Measurements from ENCODE around the gene LEFTY2. TPM values are rescaled to one million over a fixed set of nuclear protein-coding genes. Genes with fewer than 3 reads are reported as not detected.

Gene LEFTY2
- total RNA-seq, 4 donors from 2014 or later = 0.55 to 28.7 (median 24.5) TPM; not detected in 1

- in situ Hi-C loops (cut with MboI; ENCODE audit: low pct_ligation_motif_present in 1 of 4, low pct_unique_long_range_greater_than_20kb in 1 of 4, low sequenced_read_pairs in 3 of 4) = no loop called here
- no peak for DNase-seq
These were observed 3.9 kb upstream of the LEFTY2 start for GRCh38 chr1:225944951-225945350.

GRCh38 chr1:225944387-225944786 is 3.4 kb upstream of the LEFTY2 start:
- intact Hi-C loops (cut with DNase I; ENCODE audit: low total_unique reads) (no loop called here), in situ Hi-C loops (cut with MboI; ENCODE audit: low pct_ligation_motif_present in 1 of 4, low pct_unique_long_range_greater_than_20kb in 1 of 4, low sequenced_read_pairs in 3 of 4) (no loop called here)
- Histone ChIP-seq H3K4me3 (no peak overlapping the region), H3K4me1 (peaks cover 5 to 11% (median 8%) of the 10 kb centered on the region in 4 donors), H3K9me3 (no peaks in the 10 kb centered on the region), H3K36me3 (no peaks in the 10 kb centered on the region), H3K27ac (no peak overlapping the region), H3K27me3 (no peaks in the 10 kb centered on the region)
- TF ChIP-seq EP300 (IDR thresholded peaks at IDR 0.05; ENCODE audit: low read depth) (no peak), POLR2AphosphoS5 (IDR thresholded peaks at IDR 0.05) (no peak), CTCF (IDR thresholded peaks at IDR 0.05) (no peak), POLR2A (IDR thresholded peaks at IDR 0.05) (no peak)
- DNase-seq = no peak
- WGBS, 2 donors (ENCODE audit: low coverage in 1 of 2) = 89% methylated on average over 2 of the region's 2 CpGs; no CpG with 5 or more reads in 1 of the 2 donors

More at GRCh38 chr1:225944951-225945350, 3.9 kb upstream of the LEFTY2 start:
- no peak overlapping the region for H3K27ac ChIP-seq
- 47 to 76% methylated on average over 2 to 7 of the region's 7 CpGs for WGBS, 2 donors (ENCODE audit: low coverage in 1 of 2)
- H3K4me1 ChIP-seq = peaks cover 5 to 11% (median 8%) of the 10 kb centered on the region in 4 donors
- H3K36me3 ChIP-seq = no peaks in the 10 kb centered on the region
- H3K27me3 ChIP-seq = no peaks in the 10 kb centered on the region
- H3K9me3 ChIP-seq = no peaks in the 10 kb centered on the region
- H3K4me3 ChIP-seq = no peak overlapping the region
- intact Hi-C loops (cut with DNase I; ENCODE audit: low total_unique reads) = no loop called here
- TF ChIP-seq POLR2A (IDR thresholded peaks at IDR 0.05) (no peak), EP300 (IDR thresholded peaks at IDR 0.05; ENCODE audit: low read depth) (no peak), CTCF (IDR thresholded peaks at IDR 0.05) (no peak), POLR2AphosphoS5 (IDR thresholded peaks at IDR 0.05) (no peak)

GRCh38 chr1:225943582-225943981 is 2.6 kb upstream of the LEFTY2 start:
- Histone ChIP-seq H3K27ac (peak overlapping the region in 1 of 4 donors; percentile 77), H3K4me1 (peaks cover 5 to 11% (median 8%) of the 10 kb centered on the region in 4 donors), H3K4me3 (no peak overlapping the region), H3K9me3 (no peaks in the 10 kb centered on the region), H3K36me3 (no peaks in the 10 kb centered on the region), H3K27me3 (no peaks in the 10 kb centered on the region)
- intact Hi-C loops (cut with DNase I; ENCODE audit: low total_unique reads) (no loop called here), in situ Hi-C loops (cut with MboI; ENCODE audit: low pct_ligation_motif_present in 1 of 4, low pct_unique_long_range_greater_than_20kb in 1 of 4, low sequenced_read_pairs in 3 of 4) (no loop called here)
- WGBS, 2 donors (ENCODE audit: low coverage in 1 of 2) = 88 to 91% methylated on average over 4 of the region's 4 CpGs
- DNase-seq = no peak
- TF ChIP-seq POLR2AphosphoS5 (IDR thresholded peaks at IDR 0.05) (no peak), EP300 (IDR thresholded peaks at IDR 0.05; ENCODE audit: low read depth) (no peak), CTCF (IDR thresholded peaks at IDR 0.05) (no peak), POLR2A (IDR thresholded peaks at IDR 0.05) (no peak)

GRCh38 chr1:225942574-225942973 is 1.6 kb upstream of the LEFTY2 start:
- H3K9me3 ChIP-seq = no peaks in the 10 kb centered on the region
- in situ Hi-C loops (cut with MboI; ENCODE audit: low pct_ligation_motif_present in 1 of 4, low pct_unique_long_range_greater_than_20kb in 1 of 4, low sequenced_read_pairs in 3 of 4) = no loop called here
- H3K27ac ChIP-seq = peak overlapping the region in 1 of 4 donors; percentile 77
- peak; percentile 50 for DNase-seq
- no peak overlapping the region for H3K4me3 ChIP-seq
- WGBS, 2 donors (ENCODE audit: low coverage in 1 of 2) = 64% methylated on average over 7 of the region's 7 CpGs; no CpG with 5 or more reads in 1 of the 2 donors
- H3K36me3 ChIP-seq = no peaks in the 10 kb centered on the region
- intact Hi-C loops (cut with DNase I; ENCODE audit: low total_unique reads) = no loop called here
- TF ChIP-seq CTCF (IDR thresholded peaks at IDR 0.05) (no peak), POLR2AphosphoS5 (IDR thresholded peaks at IDR 0.05) (peak in 1 of 3 donors; percentile 17)
- no peaks in the 10 kb centered on the region for H3K27me3 ChIP-seq
- peaks cover 5 to 11% (median 8%) of the 10 kb centered on the region in 4 donors for H3K4me1 ChIP-seq
